HG02943 (cell line): Measurements from ENCODE around the gene CDKAL1.
"Not testable (repeated sequence)": the region's sequence is repeated elsewhere in the genome, so short reads cannot be mapped to it uniquely, and the experiment has no call there.

ENCODE experiments used
- ATAC-seq: cut with Tn5 transposase; IDR thresholded peaks from one replicate; pipeline ENCODE4 v1.9.1; 2021; ENCODE audit warnings: mild to moderate bottlenecking, low read depth, moderate library complexity; ENCODE audit not compliant: unreplicated experiment

CDKAL1 gene

DNA sequence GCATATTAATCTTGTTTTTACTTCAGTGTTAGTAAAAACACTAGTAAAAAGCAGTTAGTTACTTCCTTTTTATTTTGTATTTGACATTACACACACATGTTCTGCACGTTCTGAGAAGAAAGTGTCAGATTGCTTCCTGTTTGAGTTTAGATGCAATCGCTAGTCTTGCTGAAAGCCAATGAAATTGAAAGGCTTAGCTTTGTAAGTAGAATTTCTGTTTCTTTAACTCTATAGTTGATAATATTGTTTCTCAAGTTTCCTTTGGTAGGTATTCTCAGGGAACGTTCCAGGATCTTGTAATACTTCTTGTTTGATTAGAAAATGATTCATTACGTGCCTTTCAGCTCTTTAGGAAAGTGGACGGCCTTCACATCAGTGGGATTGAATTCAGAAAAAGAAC is 55.0 kb downstream of the CDKAL1 start:
- no peak for ATAC-seq

DNA sequence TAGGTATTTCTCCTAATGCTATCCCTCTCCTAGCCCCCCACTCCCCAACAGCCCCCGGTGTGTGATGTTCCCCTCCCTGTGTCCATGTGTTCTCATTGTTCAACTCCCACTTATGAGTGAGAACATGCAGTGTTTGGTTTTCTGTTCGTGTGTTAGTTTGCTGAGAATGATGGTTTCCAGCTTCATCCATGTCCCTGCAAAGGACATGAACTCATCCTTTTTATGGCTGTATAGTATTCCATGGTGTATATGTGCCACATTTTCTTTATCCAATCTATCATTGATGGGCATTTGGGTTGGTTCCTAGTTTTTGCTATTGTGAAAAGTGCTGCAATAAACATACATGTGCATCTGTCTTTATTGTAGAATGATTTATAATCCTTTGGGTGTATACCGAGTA is 56.2 kb downstream of the CDKAL1 start:
- ATAC-seq, result not testable (repeated sequence)

DNA sequence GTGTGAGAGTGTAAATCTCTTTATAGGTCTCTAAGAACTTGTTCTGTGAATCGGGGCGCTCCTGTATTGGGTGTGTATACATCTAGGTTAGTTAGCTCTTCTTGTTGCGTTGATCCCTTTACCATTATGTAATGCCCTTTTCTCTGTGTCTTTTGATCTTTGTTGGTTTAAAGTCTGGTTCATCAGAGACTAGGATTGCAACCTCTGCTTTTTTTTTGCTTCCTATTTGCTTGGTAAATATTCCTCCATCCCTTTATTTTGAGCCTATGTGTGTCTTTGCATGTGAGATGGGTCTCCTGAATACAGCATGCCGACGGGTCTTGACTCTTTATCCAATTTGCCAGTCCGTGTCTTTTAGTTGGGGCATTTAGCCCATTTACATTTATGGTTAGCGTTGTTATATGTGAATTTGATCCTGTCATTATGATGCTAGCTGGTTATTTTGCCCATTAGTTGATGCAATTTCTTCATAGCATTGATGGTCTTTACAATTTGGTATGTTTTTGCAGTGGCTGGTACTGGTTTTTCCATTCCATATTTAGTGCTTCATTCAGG is 60.1 kb downstream of the CDKAL1 start:
- ATAC-seq, result not testable (repeated sequence)

DNA sequence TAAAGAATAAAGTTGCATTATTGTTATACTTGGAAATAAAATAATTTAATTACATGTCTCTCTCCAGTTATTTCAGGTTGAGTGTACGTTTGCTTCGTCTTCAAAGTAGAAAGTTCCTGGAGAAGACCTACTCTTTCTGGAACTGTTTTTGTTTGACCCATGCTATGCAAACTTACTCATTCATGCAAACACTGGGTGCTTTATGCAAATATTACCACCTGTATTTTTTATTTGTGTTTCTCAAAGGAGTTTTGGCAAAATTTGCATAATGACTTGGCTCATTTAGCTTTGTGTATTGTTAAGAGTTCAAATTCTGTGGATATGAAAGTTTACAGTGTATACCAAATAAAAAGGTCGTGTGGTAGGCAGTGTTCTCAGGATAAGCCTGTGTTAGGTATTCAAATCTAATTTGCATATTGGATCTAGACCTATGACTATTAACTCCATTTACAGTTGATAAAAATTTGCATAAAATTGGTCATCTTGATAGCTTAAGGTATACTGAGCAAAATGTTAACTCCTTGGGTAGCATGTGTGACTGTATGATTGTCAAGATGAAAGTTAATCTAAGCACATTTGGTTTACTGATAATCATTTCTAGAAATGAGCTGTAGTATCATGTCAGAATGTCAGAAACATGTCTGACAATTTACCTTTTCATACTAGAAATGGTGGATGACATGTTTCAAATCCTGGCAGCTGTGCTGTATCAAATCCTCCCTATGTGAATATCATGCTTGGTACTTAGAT is 65.2 kb downstream of the CDKAL1 start:
- ATAC-seq, result no peak

DNA sequence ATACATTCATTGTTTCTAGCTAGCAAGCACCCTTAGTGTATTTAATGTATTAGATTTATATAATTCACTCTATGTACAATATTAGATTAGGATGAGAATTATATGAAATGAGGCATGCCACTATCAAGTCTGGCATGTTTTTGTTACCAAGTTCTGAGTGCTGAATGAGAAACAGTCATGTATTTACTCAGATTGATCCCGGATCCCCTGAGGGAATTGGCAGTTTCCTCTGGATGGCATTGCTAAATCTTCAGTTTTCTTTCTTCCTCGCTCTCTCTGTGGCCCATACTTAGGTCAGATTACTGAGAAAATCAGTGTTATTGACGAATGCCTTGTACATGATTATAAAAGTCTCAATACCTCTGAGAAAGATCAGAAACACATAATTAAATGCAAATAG is 66.6 kb downstream of the CDKAL1 start:
- ATAC-seq, result no peak

DNA sequence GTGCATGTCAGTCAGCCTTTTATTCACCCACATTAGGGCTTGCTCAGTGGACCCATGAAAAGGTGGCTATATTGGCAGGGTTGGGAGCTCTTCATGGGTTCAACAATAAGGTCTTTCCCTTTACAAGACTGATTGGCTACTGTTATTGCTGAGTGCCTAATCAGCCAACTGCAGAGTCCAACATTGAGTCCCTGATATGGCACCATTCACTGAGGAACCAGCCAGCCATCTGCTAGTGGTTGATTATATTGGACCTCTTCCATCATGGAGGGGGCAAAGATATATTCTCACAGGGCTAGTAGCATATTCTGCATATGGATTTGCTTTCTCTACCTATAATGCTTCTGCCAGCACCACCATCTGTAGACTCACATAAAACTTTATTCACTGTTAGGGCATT is 69.9 kb downstream of the CDKAL1 start:
- no peak for ATAC-seq

DNA sequence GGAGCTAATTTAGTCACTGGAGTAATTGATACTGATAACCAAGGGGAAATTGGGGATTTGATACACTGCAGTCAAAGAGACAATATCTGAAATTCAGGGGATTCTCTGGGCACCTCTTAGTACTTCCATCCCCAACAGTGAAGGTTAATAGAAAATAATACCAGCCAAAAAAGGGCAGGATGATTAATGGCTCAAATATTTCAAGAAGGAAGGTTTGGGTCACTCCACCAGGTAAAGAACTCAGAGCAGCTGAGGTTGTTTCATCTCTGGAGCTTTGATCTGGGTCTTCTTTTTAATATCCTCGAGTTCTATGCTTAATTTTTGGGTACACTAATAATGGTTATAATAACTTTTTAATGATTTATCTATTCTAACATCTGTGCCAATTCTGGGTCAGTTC is 70.8 kb downstream of the CDKAL1 start:
- ATAC-seq, result no peak

DNA sequence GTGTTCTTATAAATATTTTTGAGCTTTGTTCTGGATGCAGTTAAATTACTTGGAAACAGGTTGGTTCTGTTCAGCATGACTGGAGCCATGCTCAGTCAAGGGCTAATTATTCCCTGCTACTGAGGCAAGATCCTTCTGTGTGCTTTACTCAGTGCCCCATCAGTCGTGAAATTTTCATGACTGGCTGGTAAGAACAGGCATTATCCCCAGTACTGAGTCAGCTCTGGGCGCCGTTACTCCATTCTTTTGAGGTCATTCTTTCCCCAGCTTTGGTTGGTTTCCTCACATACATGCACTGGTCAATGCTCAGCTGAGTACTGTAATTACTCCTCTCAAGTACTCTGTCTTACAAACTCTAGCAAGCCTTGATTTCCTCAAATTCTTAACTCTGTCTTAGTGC is 71.3 kb downstream of the CDKAL1 start:
- ATAC-seq, result no peak

DNA sequence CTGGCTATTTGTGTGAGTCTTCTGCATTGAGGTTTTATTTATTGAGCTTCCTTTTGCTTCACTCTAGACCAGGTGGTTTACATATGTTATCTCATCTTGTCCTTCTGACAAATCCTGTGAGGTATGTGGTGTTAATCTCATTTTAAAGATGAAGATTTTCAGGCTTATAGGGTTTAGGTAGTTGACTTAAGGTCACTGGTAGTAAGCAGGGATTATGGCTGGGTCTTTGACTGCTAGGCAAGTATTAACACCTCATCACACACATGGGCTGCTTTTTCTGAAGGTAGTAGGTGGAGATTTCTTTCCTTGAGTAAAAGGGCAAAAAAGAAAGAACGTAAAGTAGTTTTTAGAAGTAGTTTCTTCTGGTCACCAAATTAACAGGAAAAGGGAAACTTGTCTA is 72.6 kb downstream of the CDKAL1 start:
- ATAC-seq, result no peak

DNA sequence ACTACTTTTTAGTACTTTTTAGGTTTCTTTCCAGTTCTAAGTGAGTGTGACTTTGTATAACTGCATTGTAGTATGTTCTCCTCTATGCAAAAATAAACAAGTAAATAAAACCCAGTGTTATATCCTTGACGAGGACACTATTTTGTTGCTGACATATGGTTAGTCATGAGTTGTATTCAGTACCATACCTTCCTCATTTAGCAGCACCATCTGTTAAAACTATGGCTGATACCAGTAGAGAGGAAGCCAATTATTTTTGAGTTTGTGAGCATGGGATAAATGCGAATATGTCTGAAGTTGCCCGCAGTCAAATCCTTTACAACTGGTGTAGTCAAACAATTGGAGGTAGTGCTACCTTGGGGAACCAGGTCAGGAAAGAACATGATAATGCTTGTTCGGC is 74.1 kb downstream of the CDKAL1 start:
- ATAC-seq, result no peak

DNA sequence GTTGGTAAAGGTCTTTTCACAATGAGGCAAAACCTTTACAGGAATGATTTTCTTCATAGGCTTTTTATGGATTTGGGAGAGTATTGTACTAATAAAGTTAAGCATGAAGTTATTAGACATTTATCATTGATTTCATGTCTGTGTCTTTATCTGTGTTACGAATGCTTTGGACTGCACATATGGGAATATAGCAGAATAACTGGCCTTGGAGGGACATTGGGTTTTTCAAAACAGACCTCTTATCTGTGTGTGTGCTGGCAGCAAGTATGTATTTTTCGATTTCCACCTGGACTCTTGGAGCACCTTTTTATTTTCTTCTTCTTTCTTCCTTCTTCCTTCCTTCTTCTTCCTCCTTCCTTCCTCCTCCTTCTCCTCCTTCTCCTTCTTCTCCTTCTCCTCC is 74.6 kb downstream of the CDKAL1 start:
- no peak for ATAC-seq

DNA sequence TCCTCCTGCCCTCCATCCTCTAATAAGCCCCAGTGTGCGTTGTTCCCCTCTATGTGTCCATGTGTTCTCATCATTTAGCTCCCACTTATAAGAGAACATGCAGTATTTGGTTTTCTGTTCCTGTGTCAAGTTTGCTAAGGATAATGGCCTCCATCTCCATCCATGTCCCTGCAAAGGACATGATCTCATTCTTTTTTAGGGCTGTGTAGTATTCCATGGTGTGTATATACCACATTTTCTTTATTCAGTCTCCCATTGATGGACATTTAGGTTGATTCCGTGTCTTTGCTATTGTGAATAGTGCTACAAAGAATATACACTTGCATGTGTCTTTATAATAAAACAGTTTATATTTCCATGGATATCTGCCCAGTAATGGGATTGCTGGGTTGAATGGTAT is 75.7 kb downstream of the CDKAL1 start:
- not testable (repeated sequence) for ATAC-seq

DNA sequence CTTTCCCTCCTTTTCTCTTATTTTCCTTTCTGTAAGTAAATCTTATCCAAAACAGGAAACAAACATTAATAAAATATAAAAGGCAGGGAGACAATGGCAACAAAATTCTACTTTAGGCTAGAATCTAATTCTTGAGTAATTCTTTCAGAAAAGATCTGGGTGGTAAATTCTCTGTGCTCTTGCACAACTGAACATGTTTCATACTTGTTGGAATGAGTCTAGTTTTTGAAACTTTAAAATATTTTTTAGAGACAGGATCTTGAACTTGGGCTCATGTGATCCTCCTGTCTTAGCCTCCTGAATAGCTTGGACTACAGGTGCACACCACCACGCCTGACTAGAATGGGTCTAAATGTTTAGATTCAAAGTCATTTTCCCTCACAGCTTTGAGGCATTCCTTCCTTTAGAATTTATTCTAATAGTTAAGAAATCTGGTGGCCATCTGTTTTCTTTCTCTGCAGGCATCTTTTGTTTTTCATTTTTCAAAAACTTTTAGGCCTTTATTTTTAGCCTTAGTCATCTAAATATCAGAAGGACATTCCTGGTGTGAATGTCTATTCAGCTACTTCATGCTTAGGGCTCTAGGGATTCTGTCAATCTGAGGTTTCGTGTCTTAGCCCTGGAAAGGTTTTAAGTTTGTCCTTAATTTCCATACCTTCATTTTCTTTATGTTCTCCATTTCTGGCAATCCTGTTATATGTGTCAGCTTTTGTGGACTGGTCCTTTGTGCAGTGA is 76.5 kb downstream of the CDKAL1 start:
- no peak for ATAC-seq

DNA sequence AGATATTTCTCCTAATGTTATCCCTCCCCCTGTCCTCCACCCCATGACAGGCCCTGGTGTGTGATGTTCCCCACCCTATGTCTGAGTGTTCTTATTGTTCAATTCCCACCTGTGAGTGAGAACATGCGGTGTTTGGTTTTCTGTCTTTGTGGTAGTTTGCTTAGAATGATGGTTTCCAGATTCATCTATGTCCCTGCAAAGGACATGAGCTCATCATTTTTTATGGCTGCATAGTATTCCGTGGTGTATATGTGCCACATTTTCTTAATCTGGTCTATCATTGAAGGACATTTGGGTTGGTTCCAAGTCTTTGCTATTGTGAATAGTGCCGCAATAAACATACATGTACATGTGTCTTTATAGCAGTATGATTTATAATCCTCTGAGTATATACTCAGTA is 83.3 kb downstream of the CDKAL1 start:
- ATAC-seq, result not testable (repeated sequence)

DNA sequence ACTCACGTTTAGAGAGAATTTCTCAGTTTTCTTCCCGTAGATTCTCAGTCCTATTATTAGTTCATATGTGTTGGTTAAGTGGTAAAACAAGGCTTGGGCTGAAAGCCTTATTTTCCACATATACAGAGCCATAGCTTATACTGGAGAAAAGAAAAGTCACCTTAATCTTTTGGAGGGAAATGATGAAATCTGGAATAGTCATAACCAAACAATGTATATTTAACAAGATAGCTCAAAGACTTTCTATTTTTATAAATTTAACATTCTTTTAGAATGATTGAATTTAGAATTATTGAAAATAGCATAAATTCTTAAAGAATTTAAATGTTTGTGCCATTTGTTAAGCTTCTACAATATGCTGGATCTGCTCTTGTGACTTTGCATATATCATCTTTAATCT is 85.8 kb downstream of the CDKAL1 start:
- ATAC-seq, result no peak

DNA sequence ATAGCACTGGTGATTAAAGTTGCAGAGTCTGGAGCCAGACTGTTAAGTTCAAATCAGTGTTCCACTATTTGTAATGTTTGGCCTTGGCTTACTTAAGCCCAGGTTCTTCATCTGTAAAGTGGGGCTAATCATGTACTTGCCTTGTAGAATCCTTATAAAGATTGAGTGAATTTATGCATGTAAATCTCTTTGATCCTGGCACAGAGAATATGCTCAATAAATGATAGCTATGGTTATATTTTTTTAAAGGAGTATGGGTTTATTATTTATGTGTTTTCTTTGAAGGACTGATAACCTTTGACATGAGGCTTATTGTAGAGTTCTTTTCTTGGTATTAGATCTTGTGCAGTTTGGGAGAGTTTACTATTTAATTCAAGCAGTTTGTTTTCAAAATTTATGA is 89.5 kb downstream of the CDKAL1 start:
- ATAC-seq, result no peak

DNA sequence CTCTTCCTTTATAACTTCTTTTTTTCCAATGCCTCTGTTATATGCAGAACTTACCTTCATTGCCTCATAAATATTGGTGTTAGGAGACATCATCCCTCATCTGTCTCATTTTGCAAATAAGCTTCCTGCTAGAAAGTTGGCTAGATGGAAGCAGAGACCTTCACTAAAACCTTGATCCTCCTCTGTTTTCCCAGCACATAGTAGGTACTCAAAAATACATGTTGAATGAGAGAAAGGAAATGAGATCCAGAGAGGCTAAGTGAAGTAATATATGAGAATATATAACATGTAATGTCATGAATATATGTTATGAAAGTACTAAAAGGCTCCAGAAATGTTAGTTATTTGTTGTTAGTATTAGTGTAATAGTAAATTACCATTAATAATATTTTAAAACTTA is 91.9 kb downstream of the CDKAL1 start:
- no peak for ATAC-seq

DNA sequence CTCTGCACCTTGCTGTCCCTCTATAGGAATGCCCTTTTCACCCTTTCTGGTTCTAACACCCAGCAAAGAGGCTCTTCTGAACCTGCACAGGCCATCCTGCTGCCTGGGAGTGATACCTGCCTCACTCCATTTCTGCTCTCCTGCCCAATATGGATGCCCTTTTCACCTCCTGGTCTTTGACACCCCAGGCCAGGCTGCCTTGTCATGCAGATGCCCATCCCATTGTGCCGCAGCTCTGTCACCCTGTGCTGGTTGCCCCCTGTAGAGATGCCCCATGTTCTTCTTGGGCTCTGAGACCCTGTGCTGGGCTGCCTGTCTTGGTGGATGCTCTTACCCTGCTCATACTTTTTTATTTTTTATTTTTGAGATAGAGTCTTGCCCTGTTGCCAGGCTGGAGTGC is 95.3 kb downstream of the CDKAL1 start:
- no peak for ATAC-seq

DNA sequence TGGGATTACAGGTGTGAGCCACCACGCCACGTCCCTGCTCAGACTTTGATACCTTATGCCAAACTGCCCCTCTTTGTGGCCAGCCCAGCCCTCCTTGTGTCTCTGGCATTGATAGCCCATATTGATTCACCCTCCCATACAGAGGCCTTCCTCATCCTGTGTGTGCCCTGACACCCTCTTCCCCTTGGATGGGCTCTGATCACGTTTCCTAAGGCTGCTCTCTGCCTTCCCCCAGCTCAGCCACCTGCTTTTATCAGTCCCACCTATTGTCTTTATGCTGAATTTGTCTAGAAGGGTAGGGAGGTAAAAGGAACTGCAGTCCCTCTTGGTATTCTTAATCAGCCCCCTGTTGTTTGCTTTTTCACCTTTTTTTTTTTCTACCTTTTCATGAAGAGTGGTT is 95.9 kb downstream of the CDKAL1 start:
- ATAC-seq, result no peak

DNA sequence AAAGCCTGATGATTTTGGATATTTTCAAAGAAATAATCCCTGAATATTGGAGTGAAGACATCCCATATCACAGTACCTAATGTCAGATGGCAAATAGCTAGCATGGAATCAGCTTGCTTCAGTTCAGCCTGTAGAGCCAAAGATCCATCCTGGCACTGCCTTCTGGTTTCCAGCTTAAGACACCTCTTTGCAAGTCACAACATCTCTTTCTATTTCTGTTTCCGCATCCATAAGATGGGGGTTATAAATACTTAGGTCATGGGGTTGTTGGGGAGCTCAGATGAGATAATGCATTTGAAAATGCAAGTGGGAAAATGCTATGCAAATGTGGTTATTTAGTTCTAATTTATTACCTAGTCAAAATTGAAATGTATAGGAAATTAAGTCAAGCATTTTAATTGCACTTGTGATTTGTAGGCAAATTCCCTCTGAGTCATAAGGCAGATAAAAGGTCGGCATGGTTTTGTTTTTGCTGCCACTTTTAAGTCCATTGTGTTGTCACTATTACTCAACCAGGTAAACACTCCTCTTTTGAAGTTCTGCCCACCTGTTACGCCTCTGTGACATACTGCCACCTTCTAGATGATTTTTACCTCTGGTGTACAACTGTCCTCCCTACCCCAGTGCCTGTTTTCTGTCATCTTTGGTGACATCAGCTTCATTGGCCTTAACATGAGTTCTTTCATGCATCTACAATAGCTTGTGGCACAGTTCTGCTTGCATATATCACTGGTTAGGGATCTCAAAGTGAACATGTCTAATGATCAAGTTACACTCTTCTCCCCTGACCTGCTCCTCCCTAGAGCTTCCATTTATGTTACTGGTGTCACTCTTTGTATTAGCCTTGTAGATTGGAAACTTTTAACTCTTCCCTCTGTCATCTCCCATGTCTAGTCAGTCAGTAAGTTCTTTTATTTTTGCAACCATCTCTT is 96.6 kb downstream of the CDKAL1 start:
- no peak for ATAC-seq

DNA sequence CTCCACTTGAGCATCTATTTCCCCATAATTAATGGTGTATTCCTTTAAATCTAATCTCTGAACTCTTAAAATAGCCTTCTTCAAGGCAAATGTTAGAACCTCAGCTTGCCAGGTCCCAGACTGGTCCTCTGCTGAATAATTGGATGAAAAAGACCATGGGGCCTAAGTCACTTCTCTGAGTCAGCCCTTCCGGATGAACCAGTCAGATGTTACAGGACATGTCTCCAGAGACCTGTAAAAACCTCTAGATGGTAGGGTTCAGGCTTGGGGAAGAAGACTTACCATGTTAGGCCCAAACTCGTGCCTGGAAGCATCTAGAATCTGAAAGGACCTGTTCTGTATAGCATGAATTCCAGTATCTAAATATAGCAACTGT is 97.3 kb downstream of the CDKAL1 start:
- ATAC-seq, result no peak
